Neural crest cell (in vitro differentiated cells): Measurements from ENCODE around the gene RAD54L. TPM values are rescaled to one million over a fixed set of nuclear protein-coding genes. Genes with fewer than 3 reads are reported as not detected.

Experiments
- DNase-seq: peaks from one replicate; pipeline ENCODE4 v3.0.0; 2021; ENCODE audit warnings: low read depth, mixed read lengths, low spot score
- H3K27ac Mint-ChIP-seq: one replicate; pipeline ENCODE4 v1.8.0; 2021; ENCODE audit warnings: mild to moderate bottlenecking, mixed read lengths; ENCODE audit not compliant: unreplicated experiment
- H3K27me3 Mint-ChIP-seq: 2 replicates; pipeline ENCODE4 v1.8.0; 2021; ENCODE audit warnings: low read depth, mild to moderate bottlenecking, mixed read lengths
- H3K36me3 Mint-ChIP-seq: 2 replicates; pipeline ENCODE4 v1.8.0; 2021; ENCODE audit warnings: low read depth, mild to moderate bottlenecking, mixed read lengths
- H3K4me1 Mint-ChIP-seq: 2 replicates; pipeline ENCODE4 v1.8.0; 2021; ENCODE audit warnings: mixed read lengths
- H3K4me3 Mint-ChIP-seq: one replicate; pipeline ENCODE4 v1.8.0; 2021; ENCODE audit warnings: mild to moderate bottlenecking, mixed read lengths
- H3K9me3 Mint-ChIP-seq: 2 replicates; pipeline ENCODE4 v1.8.0; 2021; ENCODE audit warnings: mixed read lengths
- total RNA-seq: library from RNA; stranded (reverse); gene quantifications from 2 replicates; pipeline ENCODE4 v1.2.1, GENCODE V29; 2021
- TF ChIP-seq, protein P1 (sequence below): fragments of 200-600 bp; sonication (generic); conservative IDR thresholded peaks from 2 replicates; pipeline ENCODE4 v1.5.0; 2021; ENCODE audit warnings: antibody characterized with exemption, mild to moderate bottlenecking

The RAD54L gene
- total RNA-seq, 1 donor from 2014 or later: 55.8 TPM

- Mint-ChIP-seq H3K9me3 (no peaks in the 10 kb centered on the region), H3K36me3 (peaks cover 17% of the 10 kb centered on the region), H3K27ac (no peak overlapping the region), H3K4me3 (no peak overlapping the region), H3K27me3 (no peaks in the 10 kb centered on the region), H3K4me1 (peaks cover 7% of the 10 kb centered on the region)
- no peak for DNase-seq
- TF ChIP-seq, protein P1, sequence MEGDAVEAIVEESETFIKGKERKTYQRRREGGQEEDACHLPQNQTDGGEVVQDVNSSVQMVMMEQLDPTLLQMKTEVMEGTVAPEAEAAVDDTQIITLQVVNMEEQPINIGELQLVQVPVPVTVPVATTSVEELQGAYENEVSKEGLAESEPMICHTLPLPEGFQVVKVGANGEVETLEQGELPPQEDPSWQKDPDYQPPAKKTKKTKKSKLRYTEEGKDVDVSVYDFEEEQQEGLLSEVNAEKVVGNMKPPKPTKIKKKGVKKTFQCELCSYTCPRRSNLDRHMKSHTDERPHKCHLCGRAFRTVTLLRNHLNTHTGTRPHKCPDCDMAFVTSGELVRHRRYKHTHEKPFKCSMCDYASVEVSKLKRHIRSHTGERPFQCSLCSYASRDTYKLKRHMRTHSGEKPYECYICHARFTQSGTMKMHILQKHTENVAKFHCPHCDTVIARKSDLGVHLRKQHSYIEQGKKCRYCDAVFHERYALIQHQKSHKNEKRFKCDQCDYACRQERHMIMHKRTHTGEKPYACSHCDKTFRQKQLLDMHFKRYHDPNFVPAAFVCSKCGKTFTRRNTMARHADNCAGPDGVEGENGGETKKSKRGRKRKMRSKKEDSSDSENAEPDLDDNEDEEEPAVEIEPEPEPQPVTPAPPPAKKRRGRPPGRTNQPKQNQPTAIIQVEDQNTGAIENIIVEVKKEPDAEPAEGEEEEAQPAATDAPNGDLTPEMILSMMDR: no peak
Measured at GRCh38 chr1:46256523-46256922, 9.0 kb downstream of the RAD54L start.

DNA sequence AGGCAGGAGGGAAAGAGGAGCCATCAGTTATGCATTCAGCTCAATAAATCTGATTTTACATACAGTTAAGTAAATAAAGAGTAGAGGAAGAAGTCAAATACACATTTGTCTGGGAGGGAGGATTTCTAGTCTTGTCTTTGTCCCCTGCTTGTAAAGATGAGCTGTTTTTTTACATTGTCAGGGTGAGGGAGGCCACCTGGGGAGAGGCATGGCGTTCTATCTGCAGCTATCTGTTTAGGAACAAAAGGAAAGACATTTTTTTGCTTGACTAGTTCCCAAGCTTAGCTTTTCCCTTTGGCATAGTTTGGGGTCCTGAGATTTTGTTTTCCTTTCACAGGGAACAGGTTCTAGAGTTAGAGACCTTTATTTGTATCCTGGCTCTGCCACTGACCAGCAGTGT lies 14.9 kb downstream of the RAD54L start:
- H3K4me1 Mint-ChIP-seq: no peaks in the 10 kb centered on the region
- H3K36me3 Mint-ChIP-seq: peaks cover 24% of the 10 kb centered on the region
- H3K27ac Mint-ChIP-seq: no peak overlapping the region
- H3K9me3 Mint-ChIP-seq: no peaks in the 10 kb centered on the region
- H3K4me3 Mint-ChIP-seq: no peak overlapping the region
- DNase-seq: no peak
- TF ChIP-seq, protein P1: no peak
- H3K27me3 Mint-ChIP-seq: no peaks in the 10 kb centered on the region

- Mint-ChIP-seq H3K9me3 (no peaks in the 10 kb centered on the region), H3K27me3 (no peaks in the 10 kb centered on the region), H3K4me1 (no peaks in the 10 kb centered on the region), H3K27ac (no peak overlapping the region), H3K36me3 (peaks cover 24% of the 10 kb centered on the region), H3K4me3 (no peak overlapping the region)
- TF ChIP-seq, protein P1: no peak
- DNase-seq: no peak
Measured at GRCh38 chr1:46263146-46263545, 15.6 kb downstream of the RAD54L start.

DNA sequence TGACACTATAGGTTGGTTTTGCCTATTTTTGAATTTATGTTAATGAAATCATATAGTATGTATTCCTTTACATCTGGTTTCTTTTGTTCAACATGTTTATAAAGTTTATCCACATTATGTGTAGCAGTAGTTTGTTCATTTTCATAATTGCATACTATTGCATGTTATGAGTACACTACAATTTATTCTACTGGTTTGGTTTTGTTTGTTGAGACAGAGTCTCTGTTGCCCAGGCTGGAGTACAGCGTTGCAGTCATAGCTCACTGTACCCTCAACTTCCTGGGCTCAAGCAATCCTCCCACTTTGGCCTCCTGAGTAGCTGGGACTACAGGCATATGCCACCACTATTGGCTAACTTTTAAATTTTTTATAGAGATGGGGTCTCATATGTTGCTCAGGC lies 21.0 kb downstream of the RAD54L start:
- no peak overlapping the region for H3K27ac Mint-ChIP-seq
- H3K4me3 Mint-ChIP-seq: no peak overlapping the region
- H3K9me3 Mint-ChIP-seq: no peaks in the 10 kb centered on the region
- DNase-seq: no peak
- H3K4me1 Mint-ChIP-seq: no peaks in the 10 kb centered on the region
- peaks cover 26% of the 10 kb centered on the region for H3K36me3 Mint-ChIP-seq
- TF ChIP-seq, protein P1: no peak
- no peaks in the 10 kb centered on the region for H3K27me3 Mint-ChIP-seq

DNA sequence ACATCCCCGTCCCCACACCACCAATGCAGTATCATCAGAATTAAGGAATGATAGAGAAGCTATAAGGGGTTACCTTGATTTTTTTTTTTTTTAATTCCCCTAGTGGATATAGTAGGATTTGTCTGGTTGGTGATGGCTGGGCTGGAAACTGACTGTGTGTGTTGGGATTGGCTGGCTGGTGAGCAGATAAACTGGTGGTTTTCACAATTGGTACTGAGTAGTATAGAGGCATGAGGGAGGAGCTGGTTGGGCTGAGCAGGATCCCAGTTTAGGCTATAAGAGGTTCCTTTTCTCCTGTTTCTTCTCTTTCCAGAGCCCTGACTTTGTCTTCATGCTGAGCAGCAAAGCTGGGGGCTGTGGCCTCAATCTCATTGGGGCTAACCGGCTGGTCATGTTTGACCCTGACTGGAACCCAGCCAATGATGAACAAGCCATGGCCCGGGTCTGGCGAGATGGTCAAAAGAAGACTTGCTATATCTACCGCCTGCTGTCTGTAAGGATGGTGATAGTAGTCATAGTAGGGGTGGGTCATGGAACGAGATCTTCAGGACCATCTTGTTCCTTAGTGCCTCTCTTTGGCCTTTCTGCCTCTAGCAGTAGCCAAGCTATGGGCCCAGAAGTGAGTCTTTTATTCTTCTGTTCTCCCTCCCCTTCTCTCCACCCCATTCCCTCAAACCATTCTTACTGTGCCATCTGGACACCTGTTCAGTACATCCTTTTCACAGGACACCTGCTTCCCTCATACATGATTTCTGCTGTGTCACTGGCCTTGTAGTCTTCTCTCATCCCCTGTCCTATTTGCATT lies 26.9 kb downstream of the RAD54L start:
- Mint-ChIP-seq H3K27ac (no peak overlapping the region), H3K36me3 (peaks cover 44% of the 10 kb centered on the region), H3K4me3 (peak overlapping the region; percentile 10), H3K9me3 (no peaks in the 10 kb centered on the region), H3K4me1 (no peaks in the 10 kb centered on the region), H3K27me3 (no peaks in the 10 kb centered on the region)
- no peak for DNase-seq
- TF ChIP-seq, protein P1: no peak
